Activated CD8-positive, alpha-beta T cell treated with anti-CD3 and anti-CD28 coated beads, Interleukin-2, amount 10 ng/mL, durations not matched to agents 7 days and 5 days (primary cell): ENCODE results near the gene PAM. TPM values are rescaled to one million over a fixed set of nuclear protein-coding genes. Genes with fewer than 3 reads are reported as not detected.
"Not testable (repeated sequence)": the region's sequence is repeated elsewhere in the genome, so short reads cannot be mapped to it uniquely, and the experiment has no call there.

Experiments used
- ATAC-seq: fragments of 150-1000 bp; cut with Tn5 transposase; one replicate; pipeline ENCODE4 v1.10.0; 2021; ENCODE audit warnings: moderate library complexity
- CTCF ChIA-PET: fragments of 350-600 bp; sonication (Branson Sonifier 250); formaldehyde crosslinking; loops from one replicate; lab custom pipeline; 2021; ENCODE audit warnings: antibody characterized with exemption; lab: Charles Lee
- POLR2A ChIA-PET: fragments of 350-600 bp; sonication (Branson Sonifier 250); formaldehyde crosslinking; loops from one replicate; lab custom pipeline; 2021; ENCODE audit warnings: antibody characterized with exemption; lab: Charles Lee
- DNase-seq: peaks from one replicate; pipeline ENCODE4 v3.0.0-alpha.2; 2020
- H3K27ac Mint-ChIP-seq: one replicate; pipeline ENCODE4 v1.8.0; 2021; ENCODE audit warnings: mild to moderate bottlenecking, mixed read lengths
- H3K27me3 Mint-ChIP-seq: one replicate; pipeline ENCODE4 v1.8.0; 2021; ENCODE audit warnings: low read depth, mixed read lengths
- H3K36me3 Mint-ChIP-seq: one replicate; pipeline ENCODE4 v1.8.0; 2021; ENCODE audit warnings: low read depth, mixed read lengths
- H3K4me1 Mint-ChIP-seq: one replicate; pipeline ENCODE4 v1.8.0; 2021; ENCODE audit warnings: low read depth, mixed read lengths
- H3K4me3 Mint-ChIP-seq: one replicate; pipeline ENCODE4 v1.8.0; 2021; ENCODE audit warnings: mild to moderate bottlenecking, mixed read lengths
- H3K9me3 Mint-ChIP-seq: one replicate; pipeline ENCODE4 v1.8.0; 2022; ENCODE audit warnings: mixed read lengths; ENCODE audit not compliant: insufficient read depth
- total RNA-seq, 2 experiments: library from RNA; stranded (reverse); gene quantifications; one replicate each; pipeline ENCODE4 v1.2.3, GENCODE V29; 2021

The PAM gene
- total RNA-seq, 2 experiments from 2014 or later: 16.1 to 16.3 TPM

- H3K4me1 Mint-ChIP-seq: no peaks in the 10 kb centered on the region
- ChIA-PET POLR2A (no interaction called here), CTCF (interaction anchor here (0.8 to 1.8 kb wide), 5 partner anchors 98 to 504 kb away, joined by 3 to 5 read pairs (median 4); no protein-coding TSS in a partner anchor)
- no peaks in the 10 kb centered on the region for H3K36me3 Mint-ChIP-seq
- DNase-seq (no peak), ATAC-seq (no peak)
- no peak overlapping the region for H3K27ac Mint-ChIP-seq
- peaks cover 15% of the 10 kb centered on the region for H3K27me3 Mint-ChIP-seq
- no peak overlapping the region for H3K4me3 Mint-ChIP-seq
- no peaks in the 10 kb centered on the region for H3K9me3 Mint-ChIP-seq
Measured at GRCh38 chr5:103041071-103041676, 286.1 kb downstream of the PAM start.

- H3K27me3 Mint-ChIP-seq, H3K36me3 Mint-ChIP-seq, H3K9me3 Mint-ChIP-seq, H3K4me1 Mint-ChIP-seq, ATAC-seq, POLR2A ChIA-PET, H3K4me3 Mint-ChIP-seq, DNase-seq, H3K27ac Mint-ChIP-seq: not testable (repeated sequence)
- CTCF ChIA-PET: interaction anchor here (0.7 to 1.1 kb wide), 2 partner anchors 16 to 365 kb away, joined by 4 read pairs; no protein-coding TSS in a partner anchor
Measured at GRCh38 chr5:103046706-103047105, 291.6 kb downstream of the PAM start.

GRCh38 chr5:103057208-103058130 is 302.4 kb downstream of the PAM start:
- ChIA-PET CTCF (interaction anchor here (1.8 kb wide), 1 partner anchor 376 kb away, joined by 4 read pairs; no protein-coding TSS in a partner anchor), POLR2A (no interaction called here)
- ATAC-seq: no peak
- Mint-ChIP-seq H3K9me3 (no peaks in the 10 kb centered on the region), H3K4me3 (no peak overlapping the region), H3K36me3 (peaks cover 2% of the 10 kb centered on the region), H3K27ac (no peak overlapping the region), H3K27me3 (peaks cover 2% of the 10 kb centered on the region), H3K4me1 (peaks cover 2% of the 10 kb centered on the region)
- DNase-seq: no peak

- H3K36me3 Mint-ChIP-seq: peaks cover 2% of the 10 kb centered on the region
- peaks cover 2% of the 10 kb centered on the region for H3K27me3 Mint-ChIP-seq
- H3K4me3 Mint-ChIP-seq: no peak overlapping the region
- POLR2A ChIA-PET: no interaction called here
- CTCF ChIA-PET: no interaction called here
- no peaks in the 10 kb centered on the region for H3K9me3 Mint-ChIP-seq
- peaks cover 2% of the 10 kb centered on the region for H3K4me1 Mint-ChIP-seq
- ATAC-seq (no peak), DNase-seq (no peak)
- H3K27ac Mint-ChIP-seq: no peak overlapping the region
Measured at GRCh38 chr5:103059525-103059924, 304.4 kb downstream of the PAM start.

GRCh38 chr5:103060424-103060954 is 305.4 kb downstream of the PAM start:
- POLR2A ChIA-PET: no interaction called here
- CTCF ChIA-PET: no interaction called here
- Mint-ChIP-seq H3K27ac (no peak overlapping the region), H3K4me1 (peaks cover 2% of the 10 kb centered on the region), H3K9me3 (no peaks in the 10 kb centered on the region), H3K4me3 (no peak overlapping the region), H3K36me3 (peaks cover 2% of the 10 kb centered on the region), H3K27me3 (peaks cover 2% of the 10 kb centered on the region)
- ATAC-seq (no peak), DNase-seq (no peak)

- ChIA-PET CTCF (no interaction called here), POLR2A (no interaction called here)
- H3K27me3 Mint-ChIP-seq: peaks cover 4% of the 10 kb centered on the region
- DNase-seq: no peak
- no peak overlapping the region for H3K27ac Mint-ChIP-seq
- no peaks in the 10 kb centered on the region for H3K4me1 Mint-ChIP-seq
- no peak for ATAC-seq
- no peaks in the 10 kb centered on the region for H3K9me3 Mint-ChIP-seq
- H3K4me3 Mint-ChIP-seq: no peak overlapping the region
- no peaks in the 10 kb centered on the region for H3K36me3 Mint-ChIP-seq
Measured at GRCh38 chr5:103066326-103066725, 311.2 kb downstream of the PAM start.

- CTCF ChIA-PET, H3K36me3 Mint-ChIP-seq: not testable (repeated sequence)
Measured at GRCh38 chr5:103073500-103073899, 318.4 kb downstream of the PAM start.

GRCh38 chr5:103075442-103075841 is 320.3 kb downstream of the PAM start:
- Mint-ChIP-seq H3K9me3 (peaks cover 21% of the 10 kb centered on the region), H3K4me1 (no peaks in the 10 kb centered on the region), H3K27me3 (peaks cover 4% of the 10 kb centered on the region), H3K36me3 (peaks cover 3% of the 10 kb centered on the region), H3K27ac (no peak overlapping the region), H3K4me3 (no peak overlapping the region)
- DNase-seq (no peak), ATAC-seq (no peak)
- ChIA-PET CTCF (no interaction called here), POLR2A (no interaction called here)

More at GRCh38 chr5:103073500-103073899, 318.4 kb downstream of the PAM start:
- DNase-seq, POLR2A ChIA-PET, H3K27ac Mint-ChIP-seq, H3K27me3 Mint-ChIP-seq, H3K4me3 Mint-ChIP-seq, H3K4me1 Mint-ChIP-seq, ATAC-seq: not testable (repeated sequence)
- H3K9me3 Mint-ChIP-seq: peaks cover 21% of the 10 kb centered on the region
